Measurements from ENCODE around the gene MUC13.

Gene MUC13

DNA sequence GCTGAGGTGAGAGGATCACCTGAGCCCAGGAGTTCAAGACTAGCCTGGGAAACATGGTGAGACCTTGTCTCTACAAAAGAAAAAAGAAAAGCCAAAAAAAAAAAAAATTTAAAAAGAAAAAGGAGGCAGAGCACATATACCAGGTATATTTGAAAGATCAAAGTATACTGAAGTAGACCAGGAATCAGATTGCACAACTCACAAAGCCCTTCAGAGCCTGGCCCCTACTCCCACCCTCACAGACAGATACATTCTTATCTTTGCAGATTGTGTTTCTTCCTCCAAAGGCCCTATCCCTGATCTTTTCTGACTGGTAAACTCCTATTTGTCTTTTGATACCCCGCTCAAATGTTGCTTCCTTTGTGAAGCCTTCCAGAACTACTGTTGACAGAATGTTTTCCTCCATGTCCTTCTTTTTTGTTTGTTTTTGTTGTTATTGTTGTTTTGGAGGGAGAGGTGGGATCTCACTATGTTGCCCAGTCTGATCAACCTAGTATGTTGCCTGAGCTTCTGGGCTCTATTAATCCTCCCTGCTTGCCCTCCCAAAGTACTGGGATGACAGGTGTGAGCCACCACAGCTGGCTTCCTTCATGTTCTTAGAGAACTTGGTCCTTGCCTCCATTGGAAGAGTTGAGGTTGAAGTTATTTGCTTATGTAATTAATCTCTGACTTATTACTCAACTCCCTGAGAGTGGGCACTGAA is 37.6 kb downstream of the MUC13 start:
- DNase-seq = no peak

DNA sequence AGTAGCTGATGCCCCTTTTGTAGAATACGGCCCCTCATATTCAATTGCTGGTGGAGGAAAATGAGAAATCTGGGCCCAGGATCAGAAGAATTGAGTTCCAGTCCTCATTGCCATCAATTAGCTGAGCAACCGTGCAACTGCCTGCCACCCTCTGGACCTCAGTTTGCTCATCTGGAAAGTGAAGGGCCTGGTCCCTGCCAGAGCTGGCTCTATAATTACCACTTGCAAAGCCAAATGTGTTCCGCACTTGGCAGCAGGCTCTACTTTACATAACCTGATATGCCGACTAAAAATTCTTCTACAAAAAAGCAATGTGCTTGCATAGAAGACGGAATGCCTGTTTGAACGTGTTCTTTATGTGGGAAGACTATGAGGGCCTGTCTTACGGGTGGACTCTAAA is 38.8 kb downstream of the MUC13 start:
- no peak for DNase-seq

DNA sequence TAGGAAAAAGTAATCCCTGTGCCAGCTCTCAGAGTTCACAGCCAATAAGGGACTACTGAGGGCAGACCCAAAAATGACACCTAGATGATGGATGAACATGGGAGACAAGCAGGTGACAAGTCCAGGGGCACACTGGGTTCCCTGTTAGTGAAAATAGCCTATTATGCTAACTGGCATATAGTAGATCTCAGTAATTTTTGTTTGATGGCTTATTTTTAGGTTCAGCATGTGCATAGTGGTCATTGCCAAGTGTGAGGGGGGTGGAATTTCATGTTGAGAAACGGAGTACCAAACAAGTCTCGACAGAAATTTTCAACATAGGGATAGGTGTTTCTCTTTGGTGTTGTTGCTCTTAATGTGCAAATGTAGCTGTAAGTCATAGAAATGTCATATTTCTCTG is 41.0 kb downstream of the MUC13 start:
- no peak for DNase-seq

DNA sequence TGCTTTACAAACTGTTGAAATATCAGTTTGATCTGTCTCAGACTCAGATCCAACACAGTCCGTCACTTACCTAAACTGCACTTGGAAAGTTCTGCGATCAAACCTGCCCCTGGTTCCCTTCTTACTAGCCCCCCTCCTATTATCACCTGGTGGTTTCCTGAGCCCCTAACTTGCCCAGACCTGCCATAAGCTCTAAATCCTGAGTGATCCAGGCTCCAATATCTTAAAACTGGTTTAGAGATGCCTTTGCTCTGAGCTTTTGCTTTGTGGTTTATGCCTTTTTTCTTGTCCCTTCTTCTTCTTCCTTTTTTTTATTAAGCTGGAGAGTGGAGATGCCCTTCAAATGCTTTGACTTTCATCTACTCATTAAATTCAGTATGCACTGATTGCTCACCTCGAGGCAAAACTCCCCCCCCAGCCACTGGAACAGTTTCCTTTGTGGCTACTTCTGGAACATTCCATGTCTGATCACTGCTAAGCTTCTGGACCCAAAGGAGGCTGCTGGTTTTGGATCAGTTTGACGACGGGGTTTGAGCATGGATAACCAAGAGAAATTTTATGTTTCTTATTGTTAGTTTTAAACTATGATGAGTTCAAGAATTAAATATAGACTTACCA is 43.9 kb downstream of the MUC13 start:
- DNase-seq = no peak

DNA sequence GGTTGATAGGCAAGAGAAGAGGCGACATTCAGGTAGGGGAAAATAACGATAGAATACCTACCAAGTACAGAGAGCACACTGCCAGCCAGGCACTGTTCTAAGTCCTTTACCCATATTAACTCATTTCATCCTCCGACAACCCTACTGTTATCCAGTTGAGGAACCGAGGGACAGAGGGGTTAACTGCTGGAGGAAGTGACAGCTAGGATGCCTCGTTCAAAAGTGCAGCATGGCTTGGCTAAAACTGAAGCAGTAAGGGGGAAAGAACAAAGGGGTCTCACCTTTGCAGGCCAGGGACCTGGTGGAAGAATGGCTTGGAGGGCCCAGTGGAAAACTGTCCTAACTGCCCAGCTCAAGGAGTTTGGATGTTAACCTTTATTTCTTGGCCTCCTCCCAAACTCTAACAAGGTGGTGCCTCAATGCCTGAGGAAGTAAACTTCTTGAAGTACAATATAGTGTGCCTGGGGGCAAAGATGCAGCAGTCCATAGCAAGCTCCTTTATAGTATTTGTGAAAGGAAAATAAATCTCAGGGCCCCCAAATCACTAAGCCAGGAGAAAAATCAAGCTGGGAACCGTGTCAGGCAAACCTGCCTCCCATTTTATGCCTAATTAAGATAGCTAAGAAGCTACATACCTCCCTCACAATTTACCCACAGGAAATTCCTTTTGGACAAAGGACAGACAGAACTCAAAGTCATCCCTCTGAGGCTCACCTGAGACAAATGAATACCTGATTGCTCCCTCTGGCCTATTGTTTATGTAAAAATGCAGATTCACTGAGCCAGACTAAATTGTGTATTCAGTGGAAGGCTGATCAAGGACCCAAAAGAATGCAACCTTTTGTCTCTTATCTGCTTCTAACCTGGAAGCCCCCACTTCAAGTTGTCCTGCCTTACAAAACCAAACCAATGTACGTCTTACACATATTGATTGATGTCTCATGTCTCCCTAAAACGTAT is 45.8 kb downstream of the MUC13 start:
- DNase-seq = no peak

DNA sequence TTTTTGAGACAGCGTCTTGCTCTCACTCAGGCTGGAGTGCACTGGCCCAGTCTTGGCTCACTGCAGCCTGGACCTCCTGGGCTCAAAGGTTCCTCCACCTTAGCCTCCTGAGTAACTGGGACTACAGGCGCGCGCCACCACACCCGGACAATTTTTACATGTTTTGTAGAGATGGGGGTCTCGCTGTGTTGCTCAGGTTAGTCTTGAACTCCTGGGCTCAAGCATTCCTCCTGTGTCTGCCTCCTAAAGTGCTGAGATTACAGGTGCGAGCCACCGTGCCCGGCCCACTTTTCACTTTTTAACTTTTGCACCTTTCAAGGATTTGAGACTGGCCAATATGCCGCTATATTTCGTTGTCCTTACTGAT is 46.6 kb downstream of the MUC13 start:
- no peak for DNase-seq

DNA sequence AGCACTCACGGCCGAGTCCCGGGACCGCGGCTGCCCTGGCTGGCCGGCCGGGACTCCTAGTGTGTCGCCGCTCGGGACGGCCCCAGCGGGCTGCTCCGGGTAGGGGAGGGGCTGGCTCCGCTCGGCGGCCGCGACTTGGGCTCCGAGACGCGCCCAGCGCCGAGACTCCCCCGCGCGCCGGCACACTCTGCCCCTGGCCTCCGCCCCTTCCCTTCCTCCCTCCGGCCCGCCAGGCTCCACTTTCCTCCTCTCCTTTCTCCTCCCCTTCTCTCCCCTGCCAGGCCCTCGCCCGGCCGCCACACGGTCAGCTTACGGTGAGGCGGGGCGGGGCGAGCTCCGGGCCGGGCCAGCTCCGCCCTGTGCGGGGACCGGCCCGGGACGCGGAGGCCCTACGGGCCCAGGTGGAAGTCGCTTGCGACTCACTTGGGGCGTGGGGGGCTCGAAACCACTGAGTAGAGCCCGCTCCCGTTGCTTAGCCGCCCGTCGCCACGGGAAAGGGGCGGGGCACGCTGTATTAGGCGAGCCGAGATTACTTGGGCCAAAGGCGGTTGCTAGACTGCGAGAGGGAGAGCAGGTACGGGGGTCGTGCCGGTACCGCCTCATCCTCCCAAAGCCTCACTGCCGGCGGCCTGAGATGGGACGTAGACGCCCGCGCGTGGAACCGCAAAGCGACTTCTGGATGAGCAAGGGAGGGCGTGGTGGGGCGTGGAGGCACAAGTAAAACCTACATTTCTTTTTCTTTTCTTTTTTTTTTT is 47.2 kb downstream of the MUC13 start, which contains the start of gene ITGB5:
ITGB5 (minus strand) TSS at position 189 of the 755 bp plus-strand sequence. CDS start 365 bp downstream, outside the sequence.
- peak; percentile 75 for DNase-seq

DNA sequence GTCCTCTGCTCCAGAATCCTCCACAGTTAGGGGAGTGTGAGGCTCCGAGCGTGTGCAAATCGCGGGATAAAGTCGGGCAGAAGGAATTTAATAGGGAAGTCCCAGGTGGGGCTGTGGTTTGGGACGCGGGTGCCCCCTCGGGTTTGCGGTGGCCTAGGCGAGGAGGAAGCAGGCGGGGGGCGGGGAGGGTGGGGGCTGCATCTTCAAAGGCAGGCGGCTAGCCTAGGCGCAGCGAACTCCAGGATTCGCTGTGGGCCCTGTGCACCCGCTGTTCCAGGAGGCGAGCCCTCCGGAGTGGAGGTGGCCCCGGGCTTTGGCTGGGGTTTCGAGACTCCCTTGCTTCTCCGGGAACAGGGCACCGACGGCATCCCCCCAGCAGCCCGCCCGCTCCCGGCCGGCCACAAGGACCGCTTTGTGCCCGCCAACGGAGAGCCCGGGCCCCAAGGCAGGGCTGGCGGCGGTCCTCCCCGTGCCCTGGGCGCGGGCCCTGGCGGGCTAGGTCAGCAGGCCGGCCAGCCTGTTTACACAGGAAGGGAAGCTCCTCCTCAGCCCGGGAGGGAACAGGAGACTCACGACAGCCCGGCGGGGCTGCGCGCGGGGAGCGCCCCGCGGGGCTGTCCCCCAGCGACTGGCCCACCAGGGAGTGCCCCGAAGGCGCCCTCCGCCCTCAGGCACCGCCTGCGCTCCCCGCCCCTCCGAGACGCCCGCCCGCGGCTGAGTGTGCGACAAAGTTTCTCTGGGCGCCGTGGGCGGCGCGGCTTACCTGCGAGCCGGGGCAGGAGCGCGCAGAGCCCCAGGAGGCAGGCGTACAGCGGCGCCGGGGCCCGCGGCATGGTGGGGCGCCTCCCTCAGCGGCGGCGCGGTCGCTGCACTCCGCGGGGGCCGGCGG is 48.1 kb downstream of the MUC13 start:
- peak; percentile 29 for DNase-seq

DNA sequence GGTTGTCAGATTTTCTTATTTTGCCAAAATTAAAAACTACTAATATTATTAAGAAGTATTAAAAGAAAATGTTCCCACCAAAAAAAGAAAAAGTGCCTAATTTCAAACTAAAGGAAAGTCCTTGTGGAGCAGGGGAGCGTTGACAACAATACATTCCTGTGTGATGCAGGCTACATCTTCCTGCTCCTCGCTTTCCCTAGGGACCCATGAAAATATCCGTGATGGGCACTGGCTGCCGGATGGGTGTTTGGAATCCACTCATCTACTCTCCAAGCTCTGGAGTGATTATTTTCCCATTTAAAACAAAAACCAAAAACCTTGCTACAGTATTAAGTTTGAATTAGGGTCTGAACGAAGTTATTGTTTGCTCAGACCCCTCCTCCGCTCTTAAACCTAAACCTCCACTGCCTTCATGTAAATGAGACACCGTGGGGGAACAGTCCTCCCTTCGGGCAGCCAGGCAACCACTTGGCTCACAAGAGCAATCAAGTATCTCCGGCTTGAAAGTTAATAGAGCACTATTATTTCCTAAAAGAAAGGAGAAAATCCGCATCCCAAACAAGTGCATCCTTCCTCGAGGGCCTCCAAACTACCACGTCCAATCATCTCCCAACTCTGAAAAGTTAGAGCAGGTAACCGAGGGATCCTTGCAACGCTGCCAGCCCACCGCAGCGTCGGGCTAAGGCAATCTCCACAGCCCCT is 48.9 kb downstream of the MUC13 start:
- DNase-seq = peak; percentile 48

DNA sequence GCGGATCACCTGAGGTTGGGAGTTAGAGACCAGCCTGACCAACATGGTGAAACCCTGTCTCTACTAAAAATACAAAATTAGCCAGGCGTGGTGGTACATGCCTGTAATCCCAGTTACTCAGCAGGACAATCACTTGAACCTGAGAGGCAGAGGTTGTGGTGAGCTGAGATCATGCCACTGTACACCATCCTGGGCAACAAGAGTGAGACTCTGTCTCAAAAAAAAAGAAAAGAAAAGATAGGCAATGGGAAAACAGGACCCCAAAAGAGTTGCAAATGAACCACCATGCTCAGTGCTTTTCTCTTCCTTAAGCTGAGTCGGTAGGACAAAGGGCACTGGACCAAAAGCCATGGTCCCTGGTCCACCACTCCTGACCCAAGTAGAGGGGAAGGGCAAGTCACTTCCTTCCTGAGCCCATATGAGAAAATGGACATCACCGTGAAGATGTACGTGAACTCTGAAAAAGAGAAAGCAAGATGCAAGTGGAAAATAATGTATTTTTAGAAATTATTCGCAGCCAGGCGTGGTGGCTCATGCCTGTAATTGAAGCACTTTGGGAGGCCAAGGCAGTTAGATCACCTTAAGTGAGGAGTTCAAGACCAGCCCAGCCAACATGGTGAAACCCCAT is 50.0 kb downstream of the MUC13 start:
- DNase-seq = no peak

DNA sequence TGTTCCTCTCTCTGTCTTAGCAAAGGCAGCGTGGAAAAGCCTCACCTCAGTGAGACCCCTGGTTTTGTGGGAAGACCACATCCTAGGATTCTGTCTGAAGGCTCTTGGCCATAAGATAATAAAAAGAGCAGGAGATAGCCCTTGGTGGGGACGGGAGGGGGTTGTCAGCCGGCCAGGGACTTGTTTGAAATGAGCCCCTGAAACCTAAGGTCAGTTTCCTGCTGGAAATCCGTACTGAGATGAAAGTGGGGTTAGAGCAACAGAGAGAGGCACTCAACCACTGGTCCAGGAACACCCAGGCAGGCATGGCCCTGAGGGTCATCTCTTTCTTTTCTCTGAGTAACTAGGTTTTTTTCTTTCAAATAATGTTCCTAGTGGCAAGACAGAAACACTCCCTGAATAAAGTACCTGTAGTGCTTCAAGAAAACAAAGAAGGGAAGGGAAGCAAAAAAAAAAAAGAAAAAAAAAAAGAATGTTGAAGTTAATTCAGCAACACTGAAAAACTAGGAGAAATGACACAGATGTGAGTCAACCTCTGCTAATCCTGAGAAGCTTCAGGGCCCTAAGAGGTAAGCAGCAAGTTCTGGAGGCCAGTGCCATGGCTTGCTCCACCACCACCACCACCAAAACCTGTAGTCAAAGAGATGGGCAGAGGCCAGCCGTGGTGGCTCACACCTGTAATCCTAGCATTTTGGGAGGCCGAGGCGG is 50.6 kb downstream of the MUC13 start:
- DNase-seq = no peak

DNA sequence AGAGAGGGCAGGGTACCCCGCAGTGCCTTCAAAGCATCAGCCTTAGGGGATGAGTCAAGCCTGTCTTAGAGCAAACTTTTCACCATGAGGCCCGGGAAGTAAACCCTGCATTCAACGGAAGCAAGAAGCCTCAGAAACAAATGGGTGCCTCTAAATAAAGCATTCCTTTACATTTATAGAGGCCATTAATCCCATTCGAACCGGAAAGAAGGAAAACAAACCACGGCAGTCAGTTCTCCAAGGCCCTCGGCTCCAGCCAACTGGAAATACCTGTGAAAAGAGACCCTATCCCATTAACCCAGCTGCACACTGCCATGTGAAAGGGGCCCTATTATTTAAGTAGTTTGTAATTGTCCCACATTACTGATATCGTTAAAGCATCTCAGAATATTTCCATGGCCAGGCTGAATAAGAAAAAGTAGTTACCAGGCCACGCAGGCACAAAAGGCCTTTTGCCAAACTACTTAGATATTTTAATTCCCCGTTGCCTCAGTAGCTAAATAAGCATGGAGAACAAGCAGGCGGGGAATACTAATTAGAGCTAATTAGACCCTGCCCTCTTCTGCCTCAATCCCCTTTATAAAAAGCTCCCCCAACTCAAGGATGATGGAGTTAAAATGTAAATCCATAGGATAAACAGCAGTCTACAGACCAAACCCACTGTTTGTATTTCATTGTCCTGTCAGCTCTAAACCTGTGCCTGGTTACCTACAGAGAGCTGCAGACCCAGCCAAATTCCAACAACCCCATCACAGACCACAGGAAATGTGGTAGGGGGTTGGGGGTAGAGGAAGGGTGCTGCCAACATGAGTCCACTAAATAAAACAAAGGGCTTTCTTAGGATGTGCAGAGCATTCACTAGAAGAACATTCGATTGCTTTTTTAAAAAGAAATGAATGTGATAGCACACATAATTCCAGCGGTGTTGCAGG is 51.5 kb downstream of the MUC13 start:
- no peak for DNase-seq

DNA sequence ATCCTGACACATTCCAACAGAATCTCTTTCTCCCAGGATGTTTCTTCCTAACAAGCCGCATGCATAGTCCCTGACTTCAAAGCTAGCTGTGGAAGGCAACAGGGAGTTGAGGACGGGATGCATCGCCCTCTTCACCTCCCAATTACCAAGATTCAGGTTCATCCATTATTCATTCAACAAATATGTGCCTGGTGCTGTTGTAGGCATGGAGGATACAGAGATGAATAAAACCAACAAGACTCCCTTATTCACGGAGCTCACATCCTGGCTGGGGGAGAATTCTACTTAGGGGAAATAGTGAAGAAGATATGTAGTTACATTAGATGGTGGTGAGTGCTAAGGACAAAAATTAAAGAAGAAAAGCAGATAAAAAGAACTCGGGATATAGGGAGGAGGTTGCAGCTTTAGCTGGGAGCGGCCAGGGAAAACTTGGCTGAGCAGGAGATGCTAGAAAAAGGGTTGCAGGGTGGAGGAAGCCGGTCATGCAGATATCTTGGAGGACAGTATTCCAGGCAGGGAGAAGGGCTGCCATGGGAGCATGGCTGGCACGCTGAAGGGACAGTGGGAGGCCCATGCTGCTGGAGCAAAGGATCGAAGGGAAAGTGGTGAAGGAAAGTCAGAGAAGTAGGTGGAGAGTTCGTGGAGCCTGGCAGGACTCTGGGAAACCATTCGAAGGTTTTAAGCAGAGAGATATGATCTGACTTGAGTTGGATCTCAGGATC is 52.4 kb downstream of the MUC13 start:
- DNase-seq = no peak

DNA sequence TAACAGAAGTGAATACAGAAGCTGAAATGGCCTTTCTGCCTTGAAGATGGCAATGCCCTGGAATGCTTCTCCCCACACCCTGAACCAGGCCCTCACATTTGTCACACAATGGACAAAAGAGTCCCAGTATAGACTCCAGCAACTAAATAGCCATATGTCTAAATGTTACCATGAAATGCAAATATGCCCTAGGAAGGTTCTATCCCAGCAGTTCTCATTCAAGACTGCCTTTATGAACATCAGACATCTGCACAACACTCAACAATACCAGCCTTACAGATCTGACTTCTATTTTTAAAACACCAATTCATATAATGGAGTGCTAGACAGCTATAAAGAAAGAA is 55.2 kb downstream of the MUC13 start:
- DNase-seq = no peak

DNA sequence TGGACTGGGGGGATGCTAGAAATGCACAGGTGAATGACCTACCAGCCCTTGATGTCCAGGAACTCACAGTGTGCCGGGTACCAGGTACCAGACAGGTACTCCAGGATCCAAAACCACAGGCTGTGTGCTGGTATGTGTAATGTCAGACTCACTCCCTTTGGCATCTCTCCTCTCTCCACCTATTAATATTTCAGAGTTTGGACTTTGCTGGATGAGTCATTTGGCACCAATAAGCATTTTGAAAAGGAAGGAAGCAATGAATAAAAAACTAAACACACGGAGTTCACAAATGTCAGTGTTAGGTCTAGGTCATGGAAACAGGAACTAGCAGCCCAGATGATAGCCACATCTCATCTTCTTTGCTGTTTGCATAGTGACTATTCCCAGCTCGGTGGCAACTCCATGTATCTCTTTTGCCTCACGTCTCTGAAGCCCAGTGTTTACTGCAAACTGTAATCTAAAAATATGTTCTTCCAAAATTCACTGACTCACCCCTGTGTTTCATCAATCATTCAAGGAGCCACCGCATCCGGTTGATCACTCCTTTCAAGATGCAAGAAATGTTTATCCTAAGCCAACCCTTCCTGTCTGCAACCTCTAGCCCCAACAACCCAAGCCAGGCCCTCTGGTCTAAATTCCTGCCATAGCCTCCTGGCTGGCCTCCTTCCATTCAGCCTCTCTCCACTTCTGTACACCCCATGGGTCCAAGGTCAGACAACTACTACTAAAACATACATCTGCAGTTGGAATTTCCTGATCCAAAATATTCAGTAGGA is 55.8 kb downstream of the MUC13 start:
- peak; percentile 96 for DNase-seq

DNA sequence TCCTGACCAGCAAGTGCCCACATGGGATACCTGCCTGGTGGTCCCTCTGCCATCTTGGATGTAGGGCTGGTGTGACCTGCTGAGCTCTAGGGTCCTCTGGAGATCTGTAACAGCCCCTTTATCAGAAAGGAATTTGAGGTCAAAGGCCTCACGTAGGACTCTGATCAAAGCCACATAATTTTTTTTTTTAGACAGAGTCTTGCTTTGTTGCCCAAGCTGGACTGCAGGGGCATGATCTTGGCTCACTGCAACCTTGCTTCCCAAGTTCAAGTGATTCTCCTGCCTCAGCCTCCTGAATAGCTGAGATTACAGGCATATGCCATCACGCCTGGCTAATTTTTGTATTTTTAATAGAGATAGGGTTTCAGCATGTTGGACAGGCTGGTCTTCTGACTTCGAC is 56.9 kb downstream of the MUC13 start:
- no peak for DNase-seq

DNA sequence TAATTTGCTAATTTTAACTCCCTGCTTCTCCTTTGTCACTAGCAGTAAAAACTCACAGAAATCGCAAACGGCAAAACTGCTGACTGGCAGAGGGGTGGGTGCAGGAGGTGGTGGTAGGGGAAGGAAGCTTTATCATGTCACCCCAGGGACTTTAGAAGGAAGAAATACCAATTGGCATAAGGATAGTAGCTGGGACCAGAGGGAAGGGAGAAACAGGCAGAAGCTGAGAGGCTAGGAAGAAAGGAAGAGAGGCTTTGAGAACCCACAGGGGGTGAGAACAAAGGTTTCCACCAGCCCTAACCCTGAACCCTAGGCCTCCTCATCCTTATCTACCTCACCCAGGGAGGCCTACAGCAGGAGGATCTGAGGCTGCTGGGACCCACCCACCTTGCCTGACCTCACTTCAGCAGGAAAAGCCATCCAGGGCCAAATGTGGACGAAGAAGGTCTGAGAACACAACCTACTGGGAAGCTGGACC is 58.1 kb downstream of the MUC13 start:
- DNase-seq = no peak
